ENCODE measurements around the gene ACADVL.

ACADVL gene

DNA sequence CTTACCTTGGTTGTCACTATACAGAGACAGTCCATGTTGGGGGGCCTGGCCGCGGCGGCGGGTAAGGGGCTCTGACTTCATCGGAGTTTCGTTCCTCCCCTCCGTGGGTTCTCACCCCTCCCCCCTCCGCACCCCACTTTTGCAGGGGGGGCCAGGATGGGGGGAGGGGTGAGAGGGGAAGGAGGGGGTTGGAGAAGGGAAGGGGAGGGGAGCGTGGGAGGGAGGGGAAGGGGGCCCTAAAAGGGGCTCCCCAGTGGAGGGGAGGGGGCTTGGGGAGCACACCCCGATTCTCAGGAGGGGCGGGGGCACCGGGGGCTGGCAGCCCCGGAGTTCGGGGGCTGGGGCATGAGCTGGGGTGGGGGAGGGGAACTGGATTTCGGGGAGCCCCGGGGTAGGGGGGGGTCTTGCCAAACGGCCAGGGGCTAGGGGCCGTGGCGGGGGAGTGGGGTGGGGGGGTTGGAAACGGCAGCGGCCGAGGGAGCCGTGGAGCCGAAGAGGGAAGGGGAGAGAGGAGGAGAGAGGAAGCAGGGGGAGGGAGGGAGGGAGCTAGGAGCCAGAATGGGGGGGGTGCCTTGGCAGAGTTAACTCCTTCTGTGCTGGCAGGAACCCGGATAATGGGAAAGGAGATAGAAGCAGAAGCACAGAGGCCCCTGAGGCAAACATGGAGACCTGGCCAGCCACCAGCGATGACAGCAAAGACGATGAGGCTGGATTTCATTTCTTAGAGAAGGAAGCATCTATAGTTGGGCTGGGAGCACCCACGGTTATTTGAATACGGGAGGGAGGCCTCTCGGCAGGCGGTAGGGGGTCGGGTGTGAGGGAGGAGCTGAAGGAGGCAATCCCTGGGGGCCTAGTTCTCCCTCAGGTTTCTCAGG is 2.4 kb upstream of the ACADVL start:
- DNase-seq (ENCODE audit: low read depth in 3 of 3), result no peak

DNA sequence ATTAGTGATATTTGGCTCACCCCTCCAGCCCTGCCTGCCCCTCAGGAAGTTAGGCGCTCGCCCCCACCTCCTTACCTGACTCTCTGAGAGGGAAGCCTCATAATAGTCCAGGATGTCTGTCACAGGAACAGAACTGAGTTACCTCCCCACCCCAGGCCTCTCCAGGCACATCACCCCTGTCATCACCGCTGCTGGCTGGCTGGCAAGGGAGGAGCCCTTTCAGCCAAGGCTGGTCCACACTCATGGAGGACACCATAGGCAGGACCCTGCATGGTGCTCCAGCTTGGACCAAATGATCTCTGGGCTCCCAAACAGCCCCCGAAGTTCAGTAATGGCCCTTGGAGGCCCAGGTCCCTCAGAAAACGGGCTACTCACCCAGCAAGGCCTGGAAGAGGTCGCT is 1.6 kb upstream of the ACADVL start:
- no peak for DNase-seq (ENCODE audit: low read depth in 3 of 3)

DNA sequence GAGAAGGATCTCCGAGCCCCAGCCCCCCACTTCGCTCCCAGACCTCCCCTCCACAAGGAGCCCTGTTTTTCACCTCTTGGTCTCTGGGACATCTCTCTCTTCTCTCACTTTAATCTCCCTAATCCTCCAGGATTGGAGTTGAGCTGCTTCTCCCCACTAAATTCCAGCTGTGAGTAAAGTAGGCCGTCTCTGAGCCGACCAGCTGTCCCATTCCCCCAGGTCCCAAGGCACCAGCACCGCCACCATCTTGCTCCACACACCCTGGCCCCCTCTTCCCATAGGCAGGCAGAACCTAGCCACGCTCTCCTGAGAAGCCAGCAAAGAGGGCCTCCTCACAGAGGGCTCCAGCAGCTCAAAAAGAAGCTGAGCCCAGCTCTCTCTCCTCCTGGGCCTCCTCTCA is 980 bp upstream of the ACADVL start:
- DNase-seq (ENCODE audit: low read depth in 3 of 3), result no peak

DNA sequence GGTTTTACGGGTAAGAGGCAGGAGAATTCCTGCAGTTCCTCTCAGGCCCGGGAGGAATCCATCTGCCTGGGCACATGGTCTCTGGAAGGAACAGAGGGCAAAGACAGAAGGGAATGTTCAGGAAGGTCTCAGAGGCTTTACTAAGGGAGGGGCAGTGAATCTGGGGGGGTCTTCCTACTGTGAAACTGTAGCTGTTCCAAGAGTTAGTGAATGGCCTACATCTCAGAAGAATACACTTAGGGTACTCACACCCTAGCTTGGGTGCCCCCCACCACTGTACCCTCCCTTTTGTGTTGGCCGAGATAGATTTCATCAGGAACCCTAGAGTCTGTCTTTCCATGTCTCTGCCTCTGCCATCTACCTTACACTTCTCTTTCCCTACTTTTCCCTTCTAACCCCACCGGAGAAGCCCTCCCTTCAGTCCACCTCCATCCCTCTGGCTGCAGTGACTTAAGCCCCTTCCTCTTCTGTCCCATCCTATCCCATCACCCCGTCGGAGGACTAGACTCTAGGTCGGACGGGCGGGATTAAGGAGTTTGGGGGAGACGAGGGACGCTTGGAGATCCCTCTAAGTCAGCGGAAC is 418 bp upstream of the ACADVL start:
- no peak for DNase-seq (ENCODE audit: low read depth in 3 of 3)

DNA sequence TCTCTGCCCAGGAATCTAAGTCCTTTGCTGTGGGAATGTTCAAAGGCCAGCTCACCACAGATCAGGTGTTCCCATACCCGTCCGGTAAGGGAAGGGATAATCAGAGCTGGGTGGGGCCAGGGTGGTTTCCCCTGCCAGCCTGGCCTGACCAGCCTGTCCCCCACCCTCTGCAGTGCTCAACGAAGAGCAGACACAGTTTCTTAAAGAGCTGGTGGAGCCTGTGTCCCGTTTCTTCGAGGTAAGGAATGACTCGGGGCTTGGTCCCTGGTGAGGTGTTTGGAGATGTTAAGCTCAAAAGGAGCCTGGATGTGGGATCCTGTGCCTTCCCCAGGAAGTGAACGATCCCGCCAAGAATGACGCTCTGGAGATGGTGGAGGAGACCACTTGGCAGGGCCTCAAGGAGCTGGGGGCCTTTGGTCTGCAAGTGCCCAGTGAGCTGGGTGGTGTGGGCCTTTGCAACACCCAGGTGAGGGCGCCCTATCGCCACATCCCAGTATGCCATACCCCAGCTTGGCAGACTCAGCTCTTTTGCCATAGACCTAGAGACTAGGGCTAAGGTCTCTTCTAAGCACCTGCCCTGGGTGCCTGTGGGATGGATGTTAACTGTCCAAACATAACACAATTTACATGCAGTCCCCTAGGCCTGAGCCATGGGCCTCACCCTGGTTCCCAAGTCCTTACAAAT is 997 bp downstream of the ACADVL start:
- DNase-seq (ENCODE audit: low read depth in 3 of 3), result peak in 2 of 3 experiments; percentile 22 to 51

DNA sequence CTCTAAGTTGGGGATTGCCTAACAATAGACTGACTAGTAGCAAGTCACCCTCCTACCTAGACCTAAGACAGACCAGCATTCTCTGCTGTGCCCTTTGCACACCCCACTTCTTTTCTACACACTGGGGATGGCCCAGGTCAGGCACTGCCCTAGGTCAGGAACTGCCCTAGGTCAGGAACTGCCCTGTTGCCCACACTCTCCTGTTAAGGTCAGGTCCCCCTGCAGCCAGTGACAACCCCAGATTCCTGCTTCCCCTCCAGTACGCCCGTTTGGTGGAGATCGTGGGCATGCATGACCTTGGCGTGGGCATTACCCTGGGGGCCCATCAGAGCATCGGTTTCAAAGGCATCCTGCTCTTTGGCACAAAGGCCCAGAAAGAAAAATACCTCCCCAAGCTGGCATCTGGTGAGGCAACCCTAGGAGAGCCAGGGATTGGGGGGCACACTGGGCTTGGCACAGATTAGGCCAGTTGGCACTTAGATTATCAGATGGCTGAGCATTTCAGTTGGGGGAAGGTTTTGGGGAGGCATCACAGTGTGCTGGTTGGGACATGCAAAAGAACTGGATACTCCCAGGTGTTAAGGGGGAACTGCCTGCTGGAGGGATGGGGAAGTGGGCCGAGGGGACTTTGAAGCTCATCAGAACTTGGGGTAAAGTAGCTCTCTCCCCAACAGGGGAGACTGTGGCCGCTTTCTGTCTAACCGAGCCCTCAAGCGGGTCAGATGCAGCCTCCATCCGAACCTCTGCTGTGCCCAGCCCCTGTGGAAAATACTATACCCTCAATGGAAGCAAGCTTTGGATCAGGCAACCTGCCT is 1.7 kb downstream of the ACADVL start:
- no peak for DNase-seq (ENCODE audit: low read depth in 3 of 3)

DNA sequence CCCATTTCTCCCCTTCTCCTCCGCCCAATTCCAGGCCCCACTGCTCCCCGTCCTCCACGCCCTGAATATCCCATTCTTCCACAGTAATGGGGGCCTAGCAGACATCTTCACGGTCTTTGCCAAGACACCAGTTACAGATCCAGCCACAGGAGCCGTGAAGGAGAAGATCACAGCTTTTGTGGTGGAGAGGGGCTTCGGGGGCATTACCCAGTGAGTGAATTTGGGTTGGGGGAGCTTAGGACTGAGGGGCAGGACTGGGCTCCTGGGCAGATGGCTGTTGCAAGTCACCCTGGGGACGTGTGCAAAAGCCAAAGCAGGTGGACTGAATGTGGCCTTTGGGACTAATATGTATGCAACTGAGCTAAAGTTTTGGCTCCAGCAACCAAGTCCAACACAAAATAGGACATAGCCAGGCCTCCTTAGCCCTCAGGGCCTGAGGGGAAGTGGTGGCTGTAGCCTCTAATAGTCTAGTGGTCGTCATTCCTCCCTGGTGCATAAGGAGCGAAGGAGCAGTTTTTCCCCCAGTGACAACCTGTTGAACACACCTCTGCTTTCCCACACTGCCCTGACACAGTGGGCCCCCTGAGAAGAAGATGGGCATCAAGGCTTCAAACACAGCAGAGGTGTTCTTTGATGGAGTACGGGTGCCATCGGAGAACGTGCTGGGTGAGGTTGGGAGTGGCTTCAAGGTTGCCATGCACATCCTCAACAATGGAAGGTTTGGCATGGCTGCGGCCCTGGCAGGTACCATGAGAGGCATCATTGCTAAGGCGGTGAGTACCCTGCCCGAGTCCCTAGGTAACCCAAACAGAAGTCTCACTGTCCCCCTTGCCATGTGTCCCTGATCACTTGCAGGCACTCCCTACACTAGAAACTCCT is 2.6 kb downstream of the ACADVL start:
- no peak for DNase-seq (ENCODE audit: low read depth in 3 of 3)

DNA sequence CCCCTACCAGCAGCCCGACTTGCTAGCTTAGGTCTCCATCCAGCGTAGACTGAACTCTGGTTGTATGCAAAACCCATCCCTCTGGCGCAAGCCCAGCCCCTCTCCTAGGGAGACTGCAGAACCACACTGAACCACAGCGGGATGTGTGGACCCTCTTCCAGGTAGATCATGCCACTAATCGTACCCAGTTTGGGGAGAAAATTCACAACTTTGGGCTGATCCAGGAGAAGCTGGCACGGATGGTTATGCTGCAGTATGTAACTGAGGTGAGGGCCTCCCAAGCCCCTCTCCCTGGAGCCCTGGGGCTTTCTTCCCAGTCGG is 3.2 kb downstream of the ACADVL start:
- DNase-seq (ENCODE audit: low read depth in 3 of 3), result no peak

DNA sequence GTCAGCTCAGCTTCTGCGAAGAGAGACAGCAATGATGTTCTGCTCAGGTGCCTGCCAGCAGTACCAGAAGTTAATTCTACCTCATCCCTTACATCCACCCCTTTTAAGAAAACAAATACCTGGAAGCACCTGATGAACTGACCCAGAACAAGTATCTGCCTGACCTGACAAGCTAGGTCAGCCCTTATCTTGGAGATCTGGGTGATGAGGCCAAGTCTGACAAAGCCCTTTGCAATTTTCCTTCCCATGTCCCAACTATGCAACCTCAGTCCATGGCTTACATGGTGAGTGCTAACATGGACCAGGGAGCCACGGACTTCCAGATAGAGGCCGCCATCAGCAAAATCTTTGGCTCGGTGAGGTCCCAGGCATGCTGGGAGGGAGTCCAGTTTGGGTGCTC is 3.6 kb downstream of the ACADVL start:
- DNase-seq (ENCODE audit: low read depth in 3 of 3), result no peak

DNA sequence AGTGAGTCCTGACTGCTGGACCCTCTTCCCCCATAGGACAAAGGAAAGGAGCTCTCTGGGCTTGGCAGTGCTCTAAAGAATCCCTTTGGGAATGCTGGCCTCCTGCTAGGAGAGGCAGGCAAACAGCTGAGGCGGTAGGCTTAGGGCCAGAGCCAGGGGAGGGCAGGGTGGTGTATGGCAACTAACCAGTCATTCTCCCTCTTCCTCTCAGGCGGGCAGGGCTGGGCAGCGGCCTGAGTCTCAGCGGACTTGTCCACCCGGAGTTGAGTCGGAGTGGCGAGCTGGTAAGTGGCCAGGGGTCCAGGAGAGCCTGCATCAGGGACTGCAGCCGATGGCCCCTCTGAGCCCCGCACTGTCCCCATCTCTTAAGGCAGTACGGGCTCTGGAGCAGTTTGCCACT is 4.4 kb downstream of the ACADVL start:
- no peak for DNase-seq (ENCODE audit: low read depth in 3 of 3)

DNA sequence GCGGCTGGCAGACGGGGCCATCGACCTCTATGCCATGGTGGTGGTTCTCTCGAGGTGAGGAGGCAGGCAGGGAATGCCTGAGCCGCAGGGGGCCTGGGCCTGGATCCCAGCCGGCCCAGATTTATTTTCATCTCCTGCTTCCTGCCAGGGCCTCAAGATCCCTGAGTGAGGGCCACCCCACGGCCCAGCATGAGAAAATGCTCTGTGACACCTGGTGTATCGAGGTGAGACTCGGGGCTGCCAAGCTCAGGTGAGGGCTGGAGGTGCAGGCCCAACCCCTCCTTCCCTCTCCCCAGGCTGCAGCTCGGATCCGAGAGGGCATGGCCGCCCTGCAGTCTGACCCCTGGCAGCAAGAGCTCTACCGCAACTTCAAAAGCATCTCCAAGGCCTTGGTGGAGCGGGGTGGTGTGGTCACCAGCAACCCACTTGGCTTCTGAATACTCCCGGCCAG is 4.9 kb downstream of the ACADVL start:
- no peak for DNase-seq (ENCODE audit: low read depth in 3 of 3)

DNA sequence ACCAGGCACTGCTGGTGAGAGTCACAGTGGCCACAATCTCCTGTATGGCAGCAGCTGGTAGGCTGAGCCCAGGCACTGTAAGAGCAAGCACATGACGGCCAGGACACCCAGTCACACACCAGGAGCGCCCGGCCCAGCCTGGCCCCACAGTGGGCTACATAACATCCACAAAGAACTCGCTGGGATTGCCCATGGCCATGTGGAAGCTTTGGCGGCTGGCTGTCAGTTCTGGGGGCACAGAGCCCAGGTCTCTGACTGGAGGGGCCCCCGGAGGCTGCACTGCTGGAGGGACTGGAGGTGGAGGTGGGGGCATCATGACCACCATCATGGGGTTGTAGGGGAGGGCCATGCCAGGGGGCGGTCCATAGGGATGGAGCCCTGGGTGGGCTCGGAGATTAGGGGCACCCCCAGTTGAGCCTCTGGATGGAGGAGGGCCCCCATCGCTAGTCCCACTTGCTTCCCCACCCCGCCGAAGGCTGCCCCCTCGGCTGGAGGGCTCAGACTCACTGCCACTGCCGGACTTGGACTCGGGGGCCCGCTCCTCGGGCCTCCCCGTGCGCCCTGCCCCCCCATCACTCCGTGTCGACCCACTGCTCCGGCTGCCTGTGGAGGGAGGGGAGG is 6.1 kb downstream of the ACADVL start:
- no peak for DNase-seq (ENCODE audit: low read depth in 3 of 3)

DNA sequence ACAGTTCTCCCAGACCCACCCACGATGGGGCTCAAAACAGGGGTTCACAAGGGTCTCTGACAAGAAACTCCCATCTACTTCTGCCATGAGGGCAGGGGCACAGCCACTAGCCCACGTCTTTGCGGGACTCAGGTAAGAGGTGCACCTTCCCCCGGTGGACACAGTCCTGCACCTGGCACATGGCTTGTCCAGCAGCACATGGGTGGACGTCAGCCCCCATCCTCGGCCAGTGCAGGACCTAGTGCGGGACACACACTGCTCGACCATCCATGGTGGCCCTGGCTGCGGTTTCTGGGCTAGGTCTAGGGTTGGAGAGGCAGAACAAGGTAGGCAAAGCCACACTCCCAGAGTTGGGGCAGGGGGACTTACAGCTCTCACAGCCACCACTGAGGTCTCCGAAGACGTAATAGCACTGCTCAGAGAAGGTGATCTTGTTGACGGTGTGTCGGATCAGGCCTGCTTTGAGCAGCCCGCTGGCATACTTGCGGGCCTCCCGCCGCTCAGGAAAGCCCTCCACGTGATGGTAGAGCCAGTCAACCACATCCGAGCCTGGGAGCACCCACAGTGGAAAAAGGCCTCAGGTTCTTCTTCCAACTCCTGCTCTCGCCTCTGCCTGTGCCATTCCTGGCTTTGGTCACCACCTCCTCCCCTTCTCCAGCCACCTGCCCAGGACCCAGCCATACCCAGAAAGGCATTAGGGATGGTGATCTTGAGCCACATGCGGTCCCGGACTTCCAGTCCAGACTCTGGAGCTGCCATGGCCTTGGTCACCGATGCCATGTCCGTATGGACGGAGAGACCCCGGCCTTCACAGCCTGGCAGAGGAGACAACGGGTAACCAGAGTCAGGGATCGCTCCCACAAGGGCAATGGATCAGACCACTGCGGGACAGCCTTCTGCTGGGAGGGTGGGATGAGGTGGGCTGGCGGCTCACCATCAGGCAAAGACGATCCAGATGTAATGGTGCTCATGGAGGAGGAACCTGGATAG is 7.3 kb downstream of the ACADVL start:
- no peak for DNase-seq (ENCODE audit: low read depth in 3 of 3)

DNA sequence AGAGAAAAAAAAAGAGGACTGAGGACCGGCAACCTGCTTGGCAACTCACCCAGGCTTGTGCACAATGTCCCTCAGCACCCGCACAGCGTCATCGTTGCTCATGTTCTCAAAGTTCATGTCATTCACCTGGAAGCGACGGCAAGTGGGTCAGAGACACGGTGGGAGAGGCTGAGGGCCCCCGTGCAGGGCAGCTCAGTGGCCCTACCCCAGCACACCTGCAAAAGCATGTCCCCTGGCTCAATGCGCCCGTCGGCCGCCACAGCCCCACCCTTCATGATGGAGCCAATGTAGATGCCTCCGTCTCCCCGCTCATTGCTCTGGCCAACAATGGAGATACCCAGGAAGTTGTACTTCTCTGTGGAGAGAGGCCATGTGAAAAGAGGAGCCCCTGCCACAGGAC is 9.2 kb downstream of the ACADVL start:
- no peak for DNase-seq (ENCODE audit: low read depth in 3 of 3)

DNA sequence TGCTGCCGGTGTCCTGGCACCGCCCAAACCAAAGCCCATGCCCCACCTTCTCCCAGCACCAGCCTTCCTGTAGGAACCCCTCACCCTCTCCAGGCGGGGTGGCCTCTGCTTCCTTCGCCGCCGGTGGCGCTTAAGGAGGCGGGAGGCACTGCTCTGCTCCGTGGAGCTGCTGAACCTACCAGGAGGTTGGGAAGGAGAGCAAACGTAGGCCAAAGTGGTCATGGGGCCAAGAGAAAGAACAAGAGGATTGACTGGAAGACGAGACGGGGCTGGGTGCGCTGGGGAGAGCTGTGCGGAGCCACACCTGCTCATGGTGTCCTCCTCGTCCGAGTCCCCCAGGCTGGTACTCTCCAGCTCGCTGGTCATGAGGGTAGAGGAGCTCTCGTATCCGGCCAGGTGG is 9.8 kb downstream of the ACADVL start:
- no peak for DNase-seq (ENCODE audit: low read depth in 3 of 3)

DNA sequence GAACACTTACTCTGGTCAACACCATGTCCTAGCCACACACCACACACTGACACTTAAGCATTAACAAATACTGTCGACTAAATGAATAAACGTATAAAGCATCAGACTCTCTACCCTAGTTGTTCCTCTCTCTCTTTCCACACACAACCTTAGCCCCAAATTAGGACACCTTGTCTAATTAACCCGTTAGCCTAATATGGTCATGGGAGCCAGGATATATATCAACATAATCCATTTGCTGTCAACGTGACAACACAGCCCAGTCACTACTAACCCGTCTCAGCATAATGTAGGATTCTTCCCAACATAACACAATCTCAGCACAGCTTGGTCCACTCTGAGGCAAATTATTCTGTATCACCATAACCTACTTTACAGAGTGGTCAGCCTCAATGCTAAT is 12.4 kb downstream of the ACADVL start:
- DNase-seq (ENCODE audit: low read depth in 3 of 3), result no peak

DNA sequence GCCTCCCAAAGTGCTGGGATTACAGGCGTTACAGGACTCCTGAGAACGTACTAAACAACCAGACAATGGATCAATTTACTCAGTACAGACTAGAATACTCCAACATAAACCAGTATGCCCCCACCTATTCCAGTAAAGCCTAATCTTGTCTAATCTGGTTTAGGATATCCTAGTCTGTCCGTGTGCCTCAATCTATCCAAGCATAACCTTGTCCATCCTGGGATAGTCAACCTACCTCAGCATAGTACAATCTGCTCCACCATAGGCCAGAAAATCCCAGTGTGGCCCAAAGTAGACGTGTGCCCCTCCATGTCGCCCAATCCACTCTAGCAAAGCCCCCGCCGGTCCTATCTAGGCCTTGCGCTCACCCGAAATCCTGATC is 14.0 kb downstream of the ACADVL start:
- no peak for DNase-seq (ENCODE audit: low read depth in 3 of 3)

DNA sequence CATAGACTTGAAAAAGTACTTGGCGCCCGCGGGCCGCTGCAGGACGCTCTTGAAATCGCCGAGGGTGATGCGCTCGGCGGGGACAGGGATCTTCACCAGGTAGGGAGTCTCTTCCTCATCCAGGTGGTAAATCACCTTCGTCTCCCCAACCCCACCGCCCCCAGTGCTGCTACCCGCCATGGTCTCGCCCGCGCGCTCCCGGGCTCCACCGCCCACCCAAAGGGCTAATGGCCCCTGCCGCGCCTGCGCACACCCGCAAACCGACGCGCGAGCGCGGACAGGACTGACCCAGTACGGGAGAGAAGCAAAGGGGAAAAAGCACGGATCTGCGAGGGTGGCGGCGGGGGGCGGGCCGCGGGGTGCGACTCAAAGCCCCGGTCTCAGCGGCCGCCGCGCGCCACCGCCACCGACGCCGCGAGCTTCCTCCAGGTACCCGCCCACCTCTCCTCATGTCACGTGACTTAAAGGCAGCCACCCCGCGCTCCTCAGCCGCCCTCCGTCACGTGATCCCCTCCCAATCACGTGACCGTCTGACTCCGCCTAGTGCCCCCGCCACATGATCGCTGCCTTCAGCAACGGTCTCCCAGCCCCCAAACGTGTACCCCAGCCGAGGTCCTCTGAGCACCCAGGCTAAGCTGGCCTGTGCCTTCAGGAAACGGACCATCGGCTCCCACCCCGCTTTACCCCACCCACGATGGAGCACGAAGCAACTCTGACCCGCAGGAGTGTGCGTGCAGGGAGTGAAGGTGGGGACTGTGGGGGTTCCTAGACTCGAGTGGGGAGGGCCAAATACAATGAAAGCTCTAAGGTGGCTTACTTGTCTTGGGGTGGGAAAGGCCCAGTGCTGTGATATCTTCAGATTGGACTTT is 14.6 kb downstream of the ACADVL start, which contains the start of gene DVL2:
Gene DVL2 (minus strand): TSS at position 435 of the 869 bp plus-strand sequence. CDS start 255 bp downstream, at position 180.
- DNase-seq (ENCODE audit: low read depth in 3 of 3), result peak; percentile 88 to 94 (median 89)
